ENCODE data around the gene PPM1H. TPM values are rescaled to one million over a fixed set of nuclear protein-coding genes. Genes with fewer than 3 reads are reported as not detected.
A peak's percentile ranks its signal among the peaks of the same experiment; 100 is the strongest.

PPM1H gene
- polyA plus RNA-seq, 1 donor from 2014 or later, result not detected

GRCh38 chr12:62602255-62603060, 332.5 kb downstream of the PPM1H start:
- Mint-ChIP-seq H3K36me3 (peaks cover 5% of the 10 kb centered on the region), H3K4me1 (peaks cover 21 to 37% (median 30%) of the 10 kb centered on the region in 3 donors), H3K27ac (peak overlapping the region; percentile 100), H3K27me3 (no peaks in the 10 kb centered on the region), H3K9me3 (no peaks in the 10 kb centered on the region), H3K4me3 (peak overlapping the region; percentile 84 to 99 (median 98))

GRCh38 chr12:62601765-62602164, 333.2 kb downstream of the PPM1H start:
- H3K4me3 Mint-ChIP-seq, result peak overlapping the region; percentile 63 to 99 (median 91)
- H3K27ac Mint-ChIP-seq, result peak overlapping the region; percentile 100
- no peaks in the 10 kb centered on the region for H3K27me3 Mint-ChIP-seq
- H3K36me3 Mint-ChIP-seq, result peaks cover 8% of the 10 kb centered on the region
- H3K4me1 Mint-ChIP-seq, result peaks cover 21 to 34% (median 26%) of the 10 kb centered on the region in 3 donors
- no peaks in the 10 kb centered on the region for H3K9me3 Mint-ChIP-seq

- Mint-ChIP-seq H3K9me3 (no peaks in the 10 kb centered on the region), H3K27ac (peak overlapping the region in 2 of 3 donors; percentile 74 to 100), H3K4me3 (peak overlapping the region in 1 of 4 donors; percentile 99), H3K4me1 (peaks cover 14 to 15% (median 14%) of the 10 kb centered on the region in 3 donors), H3K27me3 (no peaks in the 10 kb centered on the region), H3K36me3 (peaks cover 5% of the 10 kb centered on the region)
These were observed 335.0 kb downstream of the PPM1H start for GRCh38 chr12:62599854-62600437.

GRCh38 chr12:62598846-62599245, 336.1 kb downstream of the PPM1H start:
- Mint-ChIP-seq H3K9me3 (no peaks in the 10 kb centered on the region), H3K4me1 (peaks cover 3 to 7% (median 7%) of the 10 kb centered on the region in 3 donors), H3K27ac (no peak overlapping the region), H3K4me3 (no peak overlapping the region), H3K36me3 (peaks cover 5% of the 10 kb centered on the region), H3K27me3 (no peaks in the 10 kb centered on the region)

GRCh38 chr12:62597253-62597652, 337.7 kb downstream of the PPM1H start:
- Mint-ChIP-seq H3K36me3 (peaks cover 7% of the 10 kb centered on the region), H3K9me3 (no peaks in the 10 kb centered on the region), H3K27me3 (no peaks in the 10 kb centered on the region), H3K27ac (no peak overlapping the region), H3K4me1 (peaks cover under 1 to 6% (median 3%) of the 10 kb centered on the region in 3 donors), H3K4me3 (no peak overlapping the region)

Other genes starting within 250 kb of the PPM1H start
- not detected for gene AVPR1A, start 216.1 kb upstream of the PPM1H start, polyA plus RNA-seq